Endothelial cell of umbilical vein (primary cell): Measurements from ENCODE around the gene MORC3. TPM values are rescaled to one million over a fixed set of nuclear protein-coding genes. Genes with fewer than 3 reads are reported as not detected.
A peak's percentile ranks its signal among the peaks of the same experiment; 100 is the strongest.

Source experiments
- BruUV-seq: library from RNA; stranded (reverse); fragments of 400-500 nt; replicated peaks from 2 replicates; lab custom pipeline; 2021; lab: Mats Ljungman, UMichigan
- CTCF ChIA-PET: fragments of 300-600, 350-600 bp; sonication (Branson Sonifier 250); formaldehyde crosslinking; loops from one replicate; lab custom pipeline; 2021; ENCODE audit warnings: antibody characterized with exemption, inconsistent platforms; lab: Charles Lee
- POLR2A ChIA-PET: fragments of 300-600, 350-600 bp; sonication (Branson Sonifier 250); formaldehyde crosslinking; loops from one replicate; lab custom pipeline; 2021; ENCODE audit warnings: antibody characterized with exemption, inconsistent platforms; lab: Charles Lee
- DNase-seq: peaks from one replicate; pipeline ENCODE4 v3.0.0-alpha.2; 2011; ENCODE audit warnings: low read depth, low spot score
- FAIRE-seq: peaks from 2 replicates; lab custom pipeline; 2011; peaks lifted over from hg19 to GRCh38; lab: Jason Lieb, UNC
- H2AFZ ChIP-seq: 2 replicates; pipeline ENCODE4 v1.6.0; 2012; ENCODE audit warnings: low read depth, low read length, control low read depth, inconsistent platforms
- H3K27ac ChIP-seq: 2 replicates; pipeline ENCODE4 v1.5.1; 2011; ENCODE audit warnings: low read depth, mild to moderate bottlenecking, control low read depth, low read length, moderate library complexity; ENCODE audit not compliant: insufficient read depth
- H3K27me3 ChIP-seq, 2 experiments: 2 replicates each; pipeline versions ENCODE4 v1.6.0 to v1.6.1; 2011; ENCODE audit warnings: low read length in 2 of 2, mixed read lengths in 1 of 2; ENCODE audit not compliant: control insufficient read depth in 2 of 2, insufficient read depth in 2 of 2
- H3K36me3 ChIP-seq, 2 experiments: 2 replicates in 1 of 2; 3 replicates in 1 of 2; pipeline ENCODE4 v1.5.1; 2011; ENCODE audit warnings: low read length in 2 of 2, mild to moderate bottlenecking in 1 of 2, moderate library complexity in 1 of 2; ENCODE audit not compliant: control insufficient read depth in 2 of 2, insufficient read depth in 2 of 2; ENCODE audit errors: extremely low read depth in 1 of 2
- H3K4me1 ChIP-seq: 3 replicates; pipeline ENCODE4 v1.5.1; 2011; ENCODE audit warnings: mild to moderate bottlenecking, low read length; ENCODE audit not compliant: control insufficient read depth, insufficient read depth; ENCODE audit errors: extremely low read depth
- H3K4me2 ChIP-seq: 2 replicates; pipeline ENCODE4 v1.6.1; 2011; ENCODE audit warnings: low read length, control low read depth, mixed read lengths; ENCODE audit not compliant: insufficient read depth
- H3K4me3 ChIP-seq, 3 experiments: fragments of 200-600 bp in 1 of 3; sonication (generic), shearing (Covaris generic) in 1 of 3; replicated peaks in 1 of 3; 2 replicates each; pipeline ENCODE4 v1.5.1; 2011 to 2016; ENCODE audit warnings: control low read depth in 3 of 3, low read length in 3 of 3, mild to moderate bottlenecking in 2 of 3, inconsistent platforms in 1 of 3, low read depth in 1 of 3, moderate library complexity in 1 of 3; ENCODE audit not compliant: insufficient read depth in 1 of 3
- H3K79me2 ChIP-seq: 2 replicates; pipeline ENCODE4 v1.6.0; 2012; ENCODE audit warnings: low read length, inconsistent platforms; ENCODE audit not compliant: control insufficient read depth, insufficient read depth
- H3K9ac ChIP-seq: replicated peaks from 2 replicates; pipeline ENCODE3; 2011; ENCODE audit warnings: low read length, control low read depth; ENCODE audit not compliant: insufficient read depth; ENCODE audit errors: extremely low read depth
- H3K9me1 ChIP-seq: replicated peaks from 3 replicates; pipeline ENCODE4 v1.6.0; 2011; ENCODE audit warnings: mild to moderate bottlenecking, low read length; ENCODE audit not compliant: control insufficient read depth, insufficient read depth; ENCODE audit errors: extremely low read depth
- H3K9me3 ChIP-seq: replicated peaks from 2 replicates; pipeline ENCODE4 v1.5.1; 2012; ENCODE audit warnings: low read length, inconsistent platforms; ENCODE audit not compliant: control insufficient read depth, insufficient read depth
- H4K20me1 ChIP-seq: replicated peaks from 2 replicates; pipeline ENCODE3; 2011; ENCODE audit warnings: mild to moderate bottlenecking, low read length; ENCODE audit not compliant: control insufficient read depth, insufficient read depth; ENCODE audit errors: extremely low read depth
- CTCF ChIP-seq, 2 donors: IDR thresholded peaks; 1 replicate in 1 of 2; 2 replicates in 1 of 2; pipeline ENCODE4 v1.5.1; 2011; ENCODE audit warnings: low read length in 2 of 2, mild to moderate bottlenecking in 2 of 2, moderate library complexity in 2 of 2, control low read depth in 1 of 2, inconsistent platforms in 1 of 2, low read depth in 1 of 2; ENCODE audit not compliant: insufficient read depth in 1 of 2; ENCODE audit errors: extremely low read depth in 1 of 2
- EZH2 ChIP-seq: IDR thresholded peaks from 2 replicates; pipeline ENCODE4 v1.6.1; 2012; ENCODE audit warnings: borderline replicate concordance, low read depth, mild to moderate bottlenecking, moderate library complexity, low read length, inconsistent platforms; ENCODE audit not compliant: severe bottlenecking
- FOS ChIP-seq: IDR thresholded peaks from 2 replicates; pipeline ENCODE4 v1.6.1; 2011; ENCODE audit warnings: mild to moderate bottlenecking, low read length, moderate library complexity, borderline replicate concordance; ENCODE audit not compliant: insufficient read depth
- MAX ChIP-seq: IDR thresholded peaks from 2 replicates; pipeline ENCODE4 v1.6.1; 2011; ENCODE audit not compliant: insufficient read depth, insufficient read length
- POLR2A ChIP-seq: IDR thresholded peaks from 2 replicates; pipeline ENCODE4 v1.6.1; 2012; ENCODE audit warnings: low read depth, mild to moderate bottlenecking, control low read depth, low read length
- dilution Hi-C: fragments of 300-500 bp; cut with MboI; formaldehyde crosslinking; loops from one replicate; pipeline ENCODE4 v1.15.0; 2019; ENCODE audit warnings: low sequenced_read_pairs; ENCODE audit not compliant: extremely low pct_ligation_motif_present
- intact Hi-C: fragments of 100-400 bp; cut with micrococcal nuclease; formaldehyde crosslinking; loops from one replicate; pipeline ENCODE4 v1.10.0; 2022
- polyA plus RNA-seq, 4 experiments: library from polyadenylated mRNA; depleted of rRNA in 3 of 4; stranded (reverse) in 3 of 4; unstranded in 1 of 4; fragments of >200 nt; gene quantifications; 2 replicates each; pipeline versions ENCODE4 v1.2.1 to v1.2.3, GENCODE V29; 2011 to 2012; ENCODE audit warnings: missing spikeins in 1 of 4
- total RNA-seq: library from RNA; stranded (reverse); gene quantifications from 2 replicates; pipeline ENCODE4 v1.2.3, GENCODE V29; 2021

MORC3 gene
- total and polyA plus RNA-seq, 2 donors (not counting 3 experiments of a cell fraction or from before 2014, with no cell fraction given), result 7.3 to 25.3 TPM

- Histone ChIP-seq H3K9me3 (no peaks in the 10 kb centered on the region), H3K4me3 (no peak overlapping the region), H4K20me1 (peaks cover 2% of the 10 kb centered on the region), H2AFZ (no peak overlapping the region), H3K9me1 (no peaks in the 10 kb centered on the region), H3K4me1 (peaks cover 20% of the 10 kb centered on the region), H3K27ac (no peak overlapping the region), H3K9ac (no peak overlapping the region), H3K79me2 (peaks cover 81% of the 10 kb centered on the region), H3K27me3 (no peaks in the 10 kb centered on the region), H3K4me2 (no peak overlapping the region), H3K36me3 (peaks cover 3 to 4% of the 10 kb centered on the region in 2 experiments)
- dilution Hi-C loops (no loop called here), intact Hi-C loops (loop anchor here (1.0 kb wide), 2 partner anchors 71 to 190 kb away; no protein-coding TSS in a partner anchor)
- DNase-seq (peak; percentile 64), FAIRE-seq (peak; percentile 55)
- no TSS peak for BruUV-seq
- TF ChIP-seq CTCF (IDR thresholded peaks at IDR 0.05; ENCODE audit: extremely low read depth in 1 of 2, insufficient read depth in 1 of 2, low read depth in 1 of 2, low read length in 2 of 2) (peak; percentile 65 to 73), EZH2 (no peak)
- POLR2A ChIA-PET, result no interaction called here
- CTCF ChIA-PET, result interaction anchor here (0.6 to 3.4 kb wide), 11 partner anchors 9 to 191 kb away, joined by 3 to 41 read pairs (median 3); partner anchors contain the start of gene MORC3
Observed at GRCh38 chr21:36330904-36331303, 10.9 kb downstream of the MORC3 start.

- Histone ChIP-seq H3K27ac (no peak overlapping the region), H3K27me3 (no peaks in the 10 kb centered on the region), H3K9me3 (no peaks in the 10 kb centered on the region), H4K20me1 (peaks cover 2% of the 10 kb centered on the region), H3K4me1 (no peaks in the 10 kb centered on the region), H3K4me2 (no peak overlapping the region), H3K79me2 (peaks cover 24% of the 10 kb centered on the region), H3K9ac (no peak overlapping the region), H2AFZ (no peak overlapping the region), H3K36me3 (peaks cover 22 to 29% of the 10 kb centered on the region in 2 experiments), H3K4me3 (no peak overlapping the region), H3K9me1 (no peaks in the 10 kb centered on the region)
- TF ChIP-seq POLR2A (no peak), MAX (no peak), FOS (peak; percentile 9)
- dilution Hi-C loops, result no loop called here
- CTCF ChIA-PET, result interaction anchor here (1.5 kb wide), 1 partner anchor 12 kb away, joined by 3 read pairs; no protein-coding TSS in a partner anchor
- DNase-seq (no peak), FAIRE-seq (no peak)
- intact Hi-C loops, result no loop called here
- POLR2A ChIA-PET, result no interaction called here
- no TSS peak for BruUV-seq
Observed at GRCh38 chr21:36337099-36337509, 17.1 kb downstream of the MORC3 start.
